Body of pancreas (tissue), 4 donors: ENCODE measurements around the gene LRFN2.

Experiments used
- POLR2A ChIP-seq, 3 donors: fragments of 450-650 bp; IDR thresholded peaks; one replicate each; pipeline ENCODE4 v1.6.1; 2016; ENCODE audit warnings: antibody characterized with exemption in 3 of 3, mild to moderate bottlenecking in 2 of 3
- TF ChIP-seq, protein P1 (sequence below), 7 experiments: fragments of 450-650 bp in 4 of 7; fragments of 200-600 bp in 3 of 7; sonication (generic) in 3 of 7; IDR thresholded peaks; one replicate each; pipeline ENCODE4 v1.5.1; 2016 to 2019; ENCODE audit warnings: antibody characterized with exemption in 7 of 7

DNA sequence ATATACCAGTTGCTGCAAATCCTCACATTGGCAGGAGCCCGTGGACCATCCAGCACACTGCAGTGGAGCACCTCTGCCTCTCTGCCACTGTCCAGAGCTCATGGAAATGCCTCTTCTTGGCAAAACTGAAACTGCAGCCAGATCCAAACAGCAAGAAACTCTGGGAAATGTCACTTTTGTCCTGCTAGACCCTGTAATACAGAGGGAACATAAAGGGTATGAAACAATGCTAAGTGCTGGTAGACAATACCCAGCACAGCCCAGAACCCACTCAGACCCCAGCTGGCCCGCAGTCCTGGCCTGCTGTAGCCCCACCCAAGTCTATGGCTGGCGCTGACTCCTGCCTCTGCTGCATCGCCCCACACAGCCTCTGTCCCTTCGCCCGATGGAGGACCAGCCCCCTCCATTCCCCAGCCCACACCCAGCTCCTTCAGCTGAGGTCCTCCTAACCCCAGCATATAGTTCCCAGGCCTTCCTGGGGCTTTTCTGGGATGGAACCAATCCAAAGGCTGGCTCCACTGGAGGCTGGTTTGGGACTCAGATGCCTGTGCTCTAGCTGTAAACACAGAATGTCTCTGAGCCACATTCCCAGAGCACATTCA, 242.5 kb downstream of the LRFN2 start:
- TF ChIP-seq, protein P1, sequence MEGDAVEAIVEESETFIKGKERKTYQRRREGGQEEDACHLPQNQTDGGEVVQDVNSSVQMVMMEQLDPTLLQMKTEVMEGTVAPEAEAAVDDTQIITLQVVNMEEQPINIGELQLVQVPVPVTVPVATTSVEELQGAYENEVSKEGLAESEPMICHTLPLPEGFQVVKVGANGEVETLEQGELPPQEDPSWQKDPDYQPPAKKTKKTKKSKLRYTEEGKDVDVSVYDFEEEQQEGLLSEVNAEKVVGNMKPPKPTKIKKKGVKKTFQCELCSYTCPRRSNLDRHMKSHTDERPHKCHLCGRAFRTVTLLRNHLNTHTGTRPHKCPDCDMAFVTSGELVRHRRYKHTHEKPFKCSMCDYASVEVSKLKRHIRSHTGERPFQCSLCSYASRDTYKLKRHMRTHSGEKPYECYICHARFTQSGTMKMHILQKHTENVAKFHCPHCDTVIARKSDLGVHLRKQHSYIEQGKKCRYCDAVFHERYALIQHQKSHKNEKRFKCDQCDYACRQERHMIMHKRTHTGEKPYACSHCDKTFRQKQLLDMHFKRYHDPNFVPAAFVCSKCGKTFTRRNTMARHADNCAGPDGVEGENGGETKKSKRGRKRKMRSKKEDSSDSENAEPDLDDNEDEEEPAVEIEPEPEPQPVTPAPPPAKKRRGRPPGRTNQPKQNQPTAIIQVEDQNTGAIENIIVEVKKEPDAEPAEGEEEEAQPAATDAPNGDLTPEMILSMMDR (IDR thresholded peaks at IDR 0.05) = no peak
- no peak for TF ChIP-seq POLR2A (IDR thresholded peaks at IDR 0.05)
